ENCODE measurements around the gene GALNT14. TPM values are rescaled to one million over a fixed set of nuclear protein-coding genes. Genes with fewer than 3 reads are reported as not detected.
A peak's percentile ranks its signal among the peaks of the same experiment; 100 is the strongest.

The GALNT14 gene
- total and polyA plus RNA-seq, 9 of the 15 experiments (the other 6 are each of a cell fraction or from before 2014, with no cell fraction given) = 0.11 TPM; not detected in 8

DNA sequence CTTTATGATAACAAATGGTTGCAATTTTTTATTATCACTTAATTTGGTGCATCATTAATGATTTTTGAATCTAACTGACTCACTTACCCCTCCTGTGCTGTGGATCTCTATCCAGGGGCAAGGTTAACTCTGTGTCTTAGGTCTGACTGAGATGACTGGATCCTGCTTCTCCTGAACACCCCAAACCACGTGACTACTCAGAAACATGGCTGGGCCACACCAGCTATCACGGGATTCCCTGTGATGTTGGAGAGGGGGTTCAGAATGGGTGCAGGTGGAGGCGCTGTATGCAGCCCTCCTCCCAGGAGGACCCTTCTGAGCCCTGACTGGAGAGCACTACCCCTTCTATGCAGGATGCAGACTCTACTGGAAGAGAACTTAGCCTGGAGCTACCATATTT lies 178.6 kb downstream of the GALNT14 start:
- Histone ChIP-seq H3K4me1 (replicated peaks in 1 of 2; ENCODE audit: control insufficient read depth in 2 of 2, insufficient read depth in 2 of 2, low read length in 2 of 2) (no peaks in the 10 kb centered on the region; a peak in 1 of 5 replicates), H3K4me3 (no peak overlapping the region), H2AFZ (ENCODE audit: low read depth, low read length) (no peak overlapping the region), H3K79me2 (ENCODE audit: control insufficient read depth, insufficient read depth, low read length) (no peaks in the 10 kb centered on the region), H3K4me2 (ENCODE audit: insufficient read depth, low read length) (no peak overlapping the region), H3K36me3 (ENCODE audit: control insufficient read depth, insufficient read depth, low read length) (no peaks in the 10 kb centered on the region), H3K27ac (ENCODE audit: extremely low read depth, low read depth, low read length) (no peak overlapping the region), H3K9me3 (replicated peaks; ENCODE audit: control insufficient read depth, insufficient read depth, low read depth, low read length) (no peaks in the 10 kb centered on the region), H3K27me3 (ENCODE audit: control insufficient read depth in 2 of 2, insufficient read depth in 2 of 2, low read length in 2 of 2) (peaks cover 2 to 44% of the 10 kb centered on the region in 2 experiments), H3K9ac (ENCODE audit: insufficient read depth in 1 of 2, low read depth in 2 of 2, low read length in 2 of 2) (no peak overlapping the region), H4K20me1 (replicated peaks; ENCODE audit: control insufficient read depth, insufficient read depth, low read length) (no peaks in the 10 kb centered on the region), H3K9me1 (ENCODE audit: control insufficient read depth, insufficient read depth, low read length) (no peaks in the 10 kb centered on the region)
- ATAC-seq = no peak
- DNase-seq (ENCODE audit: extremely low read depth in 1 of 4, low spot score in 3 of 4) = no peak
- in situ Hi-C loops (cut with MboI) = no loop called here
- no peak for FAIRE-seq
- 0% methylated on average over 3 of the region's 3 CpGs for whole genome bisulfite sequencing (ENCODE audit: insufficient coverage, low coverage, missing lambda C conversion rate)
- BruUV-seq (replicated peaks) = no TSS peak
- ChIA-PET POLR2A (no interaction called here), CTCF (ENCODE audit: low intra/inter-chr PET ratio) (no interaction called here)
- TF ChIP-seq STAT5A (IDR thresholded peaks at IDR 0.05; ENCODE audit: borderline replicate concordance, low read length) (no peak), RAD51 (IDR thresholded peaks at IDR 0.05; ENCODE audit: borderline replicate concordance, low read depth) (peak; percentile 41; the same call in 1 of the 2 replicates)
- TF ChIP-seq, protein P1, sequence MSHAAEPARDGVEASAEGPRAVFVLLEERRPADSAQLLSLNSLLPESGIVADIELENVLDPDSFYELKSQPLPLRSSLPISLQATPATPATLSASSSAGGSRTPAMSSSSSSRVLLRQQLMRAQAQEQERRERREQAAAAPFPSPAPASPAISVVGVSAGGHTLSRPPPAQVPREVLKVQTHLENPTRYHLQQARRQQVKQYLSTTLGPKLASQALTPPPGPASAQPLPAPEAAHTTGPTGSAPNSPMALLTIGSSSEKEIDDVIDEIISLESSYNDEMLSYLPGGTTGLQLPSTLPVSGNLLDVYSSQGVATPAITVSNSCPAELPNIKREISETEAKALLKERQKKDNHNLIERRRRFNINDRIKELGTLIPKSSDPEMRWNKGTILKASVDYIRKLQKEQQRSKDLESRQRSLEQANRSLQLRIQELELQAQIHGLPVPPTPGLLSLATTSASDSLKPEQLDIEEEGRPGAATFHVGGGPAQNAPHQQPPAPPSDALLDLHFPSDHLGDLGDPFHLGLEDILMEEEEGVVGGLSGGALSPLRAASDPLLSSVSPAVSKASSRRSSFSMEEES (CRISPR knock-in tag; IDR thresholded peaks at IDR 0.05) = peak; percentile 74
- intact Hi-C loops (cut with micrococcal nuclease) = no loop called here

GRCh38 chr2:30958918-30959265 lies 179.3 kb downstream of the GALNT14 start:
- Histone ChIP-seq H3K4me3 (no peak overlapping the region), H3K9me3 (replicated peaks; ENCODE audit: control insufficient read depth, insufficient read depth, low read depth, low read length) (no peaks in the 10 kb centered on the region), H3K27ac (ENCODE audit: extremely low read depth, low read depth, low read length) (no peak overlapping the region), H3K9ac (ENCODE audit: insufficient read depth in 1 of 2, low read depth in 2 of 2, low read length in 2 of 2) (no peak overlapping the region), H4K20me1 (replicated peaks; ENCODE audit: control insufficient read depth, insufficient read depth, low read length) (no peaks in the 10 kb centered on the region), H2AFZ (ENCODE audit: low read depth, low read length) (no peak overlapping the region), H3K9me1 (ENCODE audit: control insufficient read depth, insufficient read depth, low read length) (no peaks in the 10 kb centered on the region), H3K79me2 (ENCODE audit: control insufficient read depth, insufficient read depth, low read length) (no peaks in the 10 kb centered on the region), H3K27me3 (ENCODE audit: control insufficient read depth in 2 of 2, insufficient read depth in 2 of 2, low read length in 2 of 2) (peaks cover 2 to 44% of the 10 kb centered on the region in 2 experiments; a peak in 4 of 5 replicates), H3K36me3 (ENCODE audit: control insufficient read depth, insufficient read depth, low read length) (no peaks in the 10 kb centered on the region), H3K4me1 (replicated peaks in 1 of 2; ENCODE audit: control insufficient read depth in 2 of 2, insufficient read depth in 2 of 2, low read length in 2 of 2) (no peaks in the 10 kb centered on the region), H3K4me2 (ENCODE audit: insufficient read depth, low read length) (no peak overlapping the region)
- WGBS (ENCODE audit: insufficient coverage, low coverage, missing lambda C conversion rate) = 2% methylated on average over 4 of the region's 4 CpGs
- ChIA-PET POLR2A (interaction anchor here (0.7 kb wide), 1 partner anchor 207 kb away, joined by 3 read pairs; no protein-coding TSS in a partner anchor), CTCF (ENCODE audit: low intra/inter-chr PET ratio) (no interaction called here)
- FAIRE-seq (no peak), DNase-seq (ENCODE audit: extremely low read depth in 1 of 4, low spot score in 3 of 4) (no peak), ATAC-seq (no peak)
- intact Hi-C loops (cut with micrococcal nuclease) (no loop called here), in situ Hi-C loops (cut with MboI) (no loop called here)
- no TSS peak for BruUV-seq (replicated peaks)
- no peak for TF ChIP-seq L3MBTL2 (IDR thresholded peaks at IDR 0.05)
- no peak for TF ChIP-seq ZNF398 (CRISPR knock-in tag; IDR thresholded peaks at IDR 0.05)
- no peak for TF ChIP-seq RBFOX2 (IDR thresholded peaks at IDR 0.05; ENCODE audit: low read depth, low read length)
- TF ChIP-seq NR2F6 (CRISPR knock-in tag; IDR thresholded peaks at IDR 0.05) = no peak
- no peak for TF ChIP-seq RNF219 (CRISPR knock-in tag; IDR thresholded peaks at IDR 0.05)
- TF ChIP-seq RNF2 (IDR thresholded peaks at IDR 0.05) = no peak
- TF ChIP-seq ZNF561 (CRISPR knock-in tag; conservative IDR thresholded peaks at IDR 0.05) = no peak
- TF ChIP-seq PHB2 (IDR thresholded peaks at IDR 0.05; ENCODE audit: low read depth) = no peak
- TF ChIP-seq MEIS2 (IDR thresholded peaks at IDR 0.05; ENCODE audit: partially characterized antibody) = no peak
